GM10248 (cell line): ENCODE data around the gene VASN.

ENCODE experiments used
- CTCF ChIA-PET: fragments of 300-600 bp; sonication (Branson Sonifier 250); formaldehyde crosslinking; extraction: SDS; loops from one replicate; lab custom pipeline; 2021; ENCODE audit warnings: antibody characterized with exemption; lab: Yijun Ruan, JAX
- POLR2A ChIA-PET: fragments of 350-650 bp; sonication (Branson Sonifier 250); formaldehyde crosslinking; extraction: SDS; loops from one replicate; lab custom pipeline; 2020; ENCODE audit warnings: antibody characterized with exemption; lab: Yijun Ruan, JAX
- DNase-seq: peaks from one replicate; pipeline ENCODE4 v3.0.0; 2012; ENCODE audit errors: extremely low spot score
- TF ChIP-seq, protein P1 (sequence below): IDR thresholded peaks from 2 replicates; pipeline ENCODE4 v1.5.1; 2012; ENCODE audit warnings: mild to moderate bottlenecking, low read depth; ENCODE audit errors: extremely low read depth, missing control alignments, control extremely low read depth

VASN gene

DNA sequence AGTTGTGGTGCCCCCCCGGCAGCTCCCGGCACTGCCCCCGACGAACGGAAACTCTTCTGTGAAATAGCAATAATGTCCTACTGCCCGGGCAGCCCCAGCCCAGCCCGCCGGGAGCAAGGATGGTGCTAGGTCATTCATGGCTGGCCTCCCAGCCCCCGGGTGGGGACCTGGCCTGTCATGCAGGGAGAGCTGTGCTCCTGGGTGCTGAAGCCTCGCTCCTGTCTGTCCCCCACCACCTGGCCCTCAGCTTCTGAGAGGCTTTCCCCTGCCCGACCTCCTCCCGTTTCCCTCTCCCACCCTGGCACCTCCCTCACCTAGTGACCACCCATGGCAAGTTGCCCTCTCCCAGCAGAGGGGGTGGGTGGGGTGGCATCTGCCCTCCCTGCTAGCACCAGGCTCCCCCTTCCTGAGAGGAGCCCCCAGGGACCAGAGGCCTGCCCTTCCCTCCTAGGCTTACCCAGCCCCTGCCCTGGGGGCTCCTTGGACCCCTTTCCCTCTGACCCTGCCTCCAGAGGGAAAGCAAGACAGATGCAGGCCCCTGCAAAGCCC, 34.0 kb upstream of the VASN start:
- ChIA-PET POLR2A (interaction anchor here (0.6 kb wide), 1 partner anchor 201 kb away, joined by 7 read pairs; the partner anchor contains the start of gene CDIP1), CTCF (interaction anchor here (1.2 to 4.5 kb wide), 3 partner anchors 7 to 28 kb away, joined by 3 to 30 read pairs (median 3); no protein-coding TSS in a partner anchor)
- TF ChIP-seq, protein P1, sequence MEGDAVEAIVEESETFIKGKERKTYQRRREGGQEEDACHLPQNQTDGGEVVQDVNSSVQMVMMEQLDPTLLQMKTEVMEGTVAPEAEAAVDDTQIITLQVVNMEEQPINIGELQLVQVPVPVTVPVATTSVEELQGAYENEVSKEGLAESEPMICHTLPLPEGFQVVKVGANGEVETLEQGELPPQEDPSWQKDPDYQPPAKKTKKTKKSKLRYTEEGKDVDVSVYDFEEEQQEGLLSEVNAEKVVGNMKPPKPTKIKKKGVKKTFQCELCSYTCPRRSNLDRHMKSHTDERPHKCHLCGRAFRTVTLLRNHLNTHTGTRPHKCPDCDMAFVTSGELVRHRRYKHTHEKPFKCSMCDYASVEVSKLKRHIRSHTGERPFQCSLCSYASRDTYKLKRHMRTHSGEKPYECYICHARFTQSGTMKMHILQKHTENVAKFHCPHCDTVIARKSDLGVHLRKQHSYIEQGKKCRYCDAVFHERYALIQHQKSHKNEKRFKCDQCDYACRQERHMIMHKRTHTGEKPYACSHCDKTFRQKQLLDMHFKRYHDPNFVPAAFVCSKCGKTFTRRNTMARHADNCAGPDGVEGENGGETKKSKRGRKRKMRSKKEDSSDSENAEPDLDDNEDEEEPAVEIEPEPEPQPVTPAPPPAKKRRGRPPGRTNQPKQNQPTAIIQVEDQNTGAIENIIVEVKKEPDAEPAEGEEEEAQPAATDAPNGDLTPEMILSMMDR: no peak
- DNase-seq: no peak

GRCh38 chr16:4338125-4338582, 33.5 kb upstream of the VASN start:
- ChIA-PET POLR2A (interaction anchor here (0.6 kb wide), 1 partner anchor 200 kb away, joined by 7 read pairs; the partner anchor contains the start of gene CDIP1), CTCF (interaction anchor here (1.4 to 4.5 kb wide), 3 partner anchors 7 to 10 kb away, joined by 3 to 30 read pairs (median 9); no protein-coding TSS in a partner anchor)
- no peak for DNase-seq
- TF ChIP-seq, protein P1: no peak

DNA sequence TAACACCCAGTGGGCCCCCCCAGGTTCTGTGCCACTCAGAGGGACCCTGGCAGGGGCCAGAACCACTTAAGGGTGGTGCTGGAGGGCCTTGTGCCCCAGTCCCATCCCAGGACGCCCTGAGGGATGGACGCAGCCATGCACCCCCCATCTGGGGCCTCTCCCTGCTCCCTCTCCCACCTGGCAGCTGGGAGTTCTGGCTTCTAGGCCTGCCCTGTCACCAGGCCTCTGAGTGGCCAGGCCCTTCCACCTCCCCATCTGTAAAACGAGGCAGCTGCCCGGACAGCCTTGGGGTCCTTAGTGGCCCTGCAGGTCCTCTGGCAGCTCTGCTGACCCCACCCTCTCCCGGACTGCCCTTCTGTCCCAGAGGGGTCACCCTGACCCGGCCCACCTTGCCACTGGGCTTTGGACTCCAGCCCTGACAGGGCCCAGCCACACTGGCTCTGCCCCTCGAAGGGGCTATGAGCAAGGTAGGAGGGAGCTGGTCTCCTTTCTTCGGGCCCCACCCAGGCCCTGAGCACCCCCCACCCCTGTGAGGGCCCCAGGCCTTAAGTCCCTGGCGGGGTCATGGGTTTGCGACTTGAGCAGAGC, 32.8 kb upstream of the VASN start:
- TF ChIP-seq, protein P1: no peak
- ChIA-PET CTCF (interaction anchor here (1.1 to 4.5 kb wide), 5 partner anchors 8 to 85 kb away, joined by 3 to 30 read pairs (median 5); no protein-coding TSS in a partner anchor), POLR2A (no interaction called here)
- DNase-seq: no peak

- TF ChIP-seq, protein P1: no peak
- no peak for DNase-seq
- POLR2A ChIA-PET: no interaction called here
- CTCF ChIA-PET: interaction anchor here (1.1 to 4.5 kb wide), 5 partner anchors 8 to 85 kb away, joined by 3 to 30 read pairs (median 5); no protein-coding TSS in a partner anchor
Observed at GRCh38 chr16:4339455-4339854, 32.2 kb upstream of the VASN start.

DNA sequence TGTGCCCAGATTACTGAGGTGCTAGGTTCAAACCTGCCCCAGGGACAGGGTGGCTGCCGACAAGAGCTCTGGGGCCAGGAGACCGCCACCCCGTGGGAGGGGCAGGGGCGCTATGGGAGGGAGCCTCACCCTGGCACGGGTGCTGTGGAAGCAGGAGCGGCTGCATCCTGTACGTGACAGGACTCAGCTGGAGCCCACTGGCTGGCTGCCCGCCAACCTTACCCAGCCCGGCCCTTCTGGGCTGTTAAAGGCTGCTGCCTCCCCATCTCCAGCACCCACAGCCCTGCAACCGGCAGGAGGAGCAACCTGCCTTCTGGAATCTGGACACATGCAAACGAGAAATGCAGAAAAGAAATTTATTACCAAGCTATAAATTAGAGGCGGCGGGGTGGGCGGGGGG, 31.7 kb upstream of the VASN start:
- TF ChIP-seq, protein P1: no peak
- POLR2A ChIA-PET: no interaction called here
- no peak for DNase-seq
- CTCF ChIA-PET: interaction anchor here (1.1 to 4.5 kb wide), 6 partner anchors 9 to 86 kb away, joined by 3 to 30 read pairs (median 4); no protein-coding TSS in a partner anchor

DNA sequence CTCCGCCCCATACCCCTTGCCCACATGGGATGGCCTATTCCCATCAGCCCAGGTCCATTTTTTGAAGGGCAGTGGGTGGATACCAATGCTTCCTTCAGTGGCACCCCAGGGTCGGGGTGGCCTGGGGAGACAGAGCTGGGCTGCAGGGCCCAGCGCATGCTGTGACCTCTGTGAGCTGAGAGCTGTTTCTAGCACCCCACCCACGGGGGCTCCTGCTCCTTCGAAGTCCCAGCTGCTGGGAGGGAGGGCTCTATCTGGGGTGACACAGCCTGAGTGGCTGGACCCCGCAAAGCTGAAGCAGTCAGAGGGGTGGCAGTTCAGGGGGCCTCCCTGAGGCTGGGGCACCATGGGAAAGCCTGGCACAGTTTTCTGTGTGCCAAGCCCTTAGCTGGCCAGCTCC, 31.2 kb upstream of the VASN start:
- CTCF ChIA-PET: interaction anchor here (1.1 to 4.5 kb wide), 4 partner anchors 9 to 62 kb away, joined by 4 to 30 read pairs (median 8); no protein-coding TSS in a partner anchor
- POLR2A ChIA-PET: no interaction called here
- TF ChIP-seq, protein P1: no peak
- no peak for DNase-seq
